Sigmoid colon (tissue), 4 donors: ENCODE results near the gene IGDCC3.

ENCODE experiments used
- EP300 ChIP-seq, 4 donors: sonication (generic); formaldehyde crosslinking; IDR thresholded peaks; one replicate each; pipeline ENCODE4 v1.6.1; 2017; ENCODE audit warnings: antibody characterized with exemption in 4 of 4
- POLR2AphosphoS5 ChIP-seq, 4 donors: sonication (generic); formaldehyde crosslinking; IDR thresholded peaks; one replicate each; pipeline ENCODE4 v1.6.1; 2017; ENCODE audit warnings: antibody characterized with exemption in 4 of 4
- TF ChIP-seq, protein P1 (sequence below), 4 experiments: fragments of 450-650 bp in 3 of 4; fragments of 200-600 bp in 1 of 4; IDR thresholded peaks; one replicate each; pipeline ENCODE4 v1.5.1; 2016 to 2019; ENCODE audit warnings: antibody characterized with exemption in 4 of 4, mild to moderate bottlenecking in 3 of 4, moderate library complexity in 2 of 4

DNA sequence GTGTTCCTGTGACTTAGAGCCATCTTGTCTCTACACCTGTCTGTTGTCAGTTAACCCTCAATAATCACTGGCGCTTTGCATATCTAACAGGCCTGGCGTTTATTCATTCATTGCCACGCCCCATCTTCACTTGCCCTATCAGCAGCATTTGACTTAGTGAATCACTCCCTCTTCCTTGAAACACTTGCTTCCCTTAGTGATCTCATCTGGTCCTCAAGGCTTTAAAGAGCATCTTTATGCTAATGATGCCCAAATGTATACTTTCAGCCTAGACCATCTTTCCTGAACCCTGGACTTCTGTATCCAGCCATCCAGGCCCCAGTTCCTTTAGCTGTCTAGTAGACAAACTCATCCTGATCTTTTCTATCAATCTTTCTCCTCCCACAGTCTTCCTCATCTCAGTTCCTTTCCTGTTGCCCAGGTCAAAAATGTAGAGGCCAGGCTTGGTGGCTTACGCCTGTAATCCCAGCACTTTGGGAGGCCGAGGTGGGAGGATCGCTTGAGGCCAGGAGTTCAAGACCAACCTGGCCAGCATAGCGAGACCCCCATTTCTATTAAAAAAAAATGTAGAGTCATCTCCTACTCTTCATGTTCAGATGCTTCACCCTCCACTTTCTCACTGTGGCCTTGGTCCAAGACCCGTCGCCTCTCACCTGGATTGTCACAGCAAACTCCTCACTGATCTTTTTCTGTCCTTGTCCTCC, 46.3 kb upstream of the IGDCC3 start:
- TF ChIP-seq, protein P1, sequence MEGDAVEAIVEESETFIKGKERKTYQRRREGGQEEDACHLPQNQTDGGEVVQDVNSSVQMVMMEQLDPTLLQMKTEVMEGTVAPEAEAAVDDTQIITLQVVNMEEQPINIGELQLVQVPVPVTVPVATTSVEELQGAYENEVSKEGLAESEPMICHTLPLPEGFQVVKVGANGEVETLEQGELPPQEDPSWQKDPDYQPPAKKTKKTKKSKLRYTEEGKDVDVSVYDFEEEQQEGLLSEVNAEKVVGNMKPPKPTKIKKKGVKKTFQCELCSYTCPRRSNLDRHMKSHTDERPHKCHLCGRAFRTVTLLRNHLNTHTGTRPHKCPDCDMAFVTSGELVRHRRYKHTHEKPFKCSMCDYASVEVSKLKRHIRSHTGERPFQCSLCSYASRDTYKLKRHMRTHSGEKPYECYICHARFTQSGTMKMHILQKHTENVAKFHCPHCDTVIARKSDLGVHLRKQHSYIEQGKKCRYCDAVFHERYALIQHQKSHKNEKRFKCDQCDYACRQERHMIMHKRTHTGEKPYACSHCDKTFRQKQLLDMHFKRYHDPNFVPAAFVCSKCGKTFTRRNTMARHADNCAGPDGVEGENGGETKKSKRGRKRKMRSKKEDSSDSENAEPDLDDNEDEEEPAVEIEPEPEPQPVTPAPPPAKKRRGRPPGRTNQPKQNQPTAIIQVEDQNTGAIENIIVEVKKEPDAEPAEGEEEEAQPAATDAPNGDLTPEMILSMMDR (IDR thresholded peaks at IDR 0.05): no peak
- TF ChIP-seq POLR2AphosphoS5 (IDR thresholded peaks at IDR 0.05) (no peak), EP300 (IDR thresholded peaks at IDR 0.05) (no peak)
